Natural killer cell (primary cell): Measurements from ENCODE around the gene STAG1. TPM values are rescaled to one million over a fixed set of nuclear protein-coding genes. Genes with fewer than 3 reads are reported as not detected.
A peak's percentile ranks its signal among the peaks of the same experiment; 100 is the strongest.

ENCODE experiments used
- ATAC-seq, 3 donors: fragments of 150-1000 bp in 2 of 3; fragments of 200-7000 bp in 1 of 3; cut with Tn5 transposase; 1 replicate in 1 of 3; 2 replicates in 2 of 3; pipeline ENCODE4 v1.10.0; 2021; ENCODE audit warnings: mild to moderate bottlenecking in 2 of 3, moderate library complexity in 2 of 3
- DNase-seq, 2 donors: peaks; one replicate each; pipeline versions ENCODE4 v3.0.0 to v3.0.0-alpha.2; 2013 to 2021; ENCODE audit warnings: mixed read lengths in 1 of 2
- H3K27ac ChIP-seq: one replicate; pipeline ENCODE4 v1.5.1; 2013; ENCODE audit warnings: mild to moderate bottlenecking, low read length
- H3K27me3 ChIP-seq: one replicate; pipeline ENCODE4 v1.6.1; 2013; ENCODE audit warnings: low read length; ENCODE audit not compliant: control insufficient read depth, insufficient read depth
- H3K36me3 ChIP-seq: one replicate; pipeline ENCODE4 v1.6.1; 2013; ENCODE audit warnings: low read length; ENCODE audit not compliant: control insufficient read depth, insufficient read depth
- H3K4me1 ChIP-seq: one replicate; pipeline ENCODE4 v1.6.1; 2013; ENCODE audit warnings: low read length; ENCODE audit not compliant: control insufficient read depth, insufficient read depth
- H3K4me3 ChIP-seq: one replicate; pipeline ENCODE4 v1.5.1; 2013; ENCODE audit warnings: low read length
- H3K9me3 ChIP-seq: one replicate; pipeline ENCODE4 v1.6.1; 2013; ENCODE audit warnings: low read length; ENCODE audit not compliant: control insufficient read depth, insufficient read depth
- H3K27ac Mint-ChIP-seq, 2 donors: one replicate each; pipeline ENCODE4 v1.8.0; 2022; ENCODE audit warnings: mild to moderate bottlenecking in 2 of 2, mixed read lengths in 2 of 2, moderate library complexity in 1 of 2
- H3K27me3 Mint-ChIP-seq, 2 donors: one replicate each; pipeline ENCODE4 v1.8.0; 2022; ENCODE audit warnings: low read depth in 2 of 2, mixed read lengths in 2 of 2
- H3K36me3 Mint-ChIP-seq: one replicate; pipeline ENCODE4 v1.8.0; 2022; ENCODE audit warnings: mixed read lengths
- H3K4me1 Mint-ChIP-seq, 2 donors: one replicate each; pipeline ENCODE4 v1.8.0; 2022; ENCODE audit warnings: mixed read lengths in 2 of 2
- H3K4me3 Mint-ChIP-seq: one replicate; pipeline ENCODE4 v1.8.0; 2022; ENCODE audit warnings: mild to moderate bottlenecking, moderate library complexity, mixed read lengths
- H3K9me3 Mint-ChIP-seq, 2 donors: one replicate each; pipeline ENCODE4 v1.8.0; 2022; ENCODE audit warnings: mixed read lengths in 2 of 2
- WGBS: methylation state at CpG from one replicate; pipeline ENCODE4 v1.1.7; 2013; ENCODE audit warnings: missing lambda C conversion rate; ENCODE audit not compliant: insufficient coverage; 5-methylcytosine and 5-hydroxymethylcytosine counted together
- intact Hi-C: fragments of 100-400 bp; cut with micrococcal nuclease; formaldehyde crosslinking; loops from one replicate; pipeline ENCODE4 v1.14.2; 2022
- total RNA-seq, 4 donors: library from RNA; stranded (reverse); fragments of 120-200 nt in 1 of 4; gene quantifications; one replicate each; pipeline versions ENCODE4 v1.2.3 to v1.2.4, GENCODE V29; 2013 to 2022
- TF ChIP-seq, protein P1 (sequence below): fragments of 200-600 bp; IDR thresholded peaks from one replicate; pipeline ENCODE4 v1.8.0; 2022; ENCODE audit warnings: antibody characterized with exemption

STAG1 gene
- total RNA-seq, 3 donors from 2014 or later (not counting 1 experiment from before 2014, with no cell fraction given) = 55.1 to 66.2 (median 60.3) TPM

DNA sequence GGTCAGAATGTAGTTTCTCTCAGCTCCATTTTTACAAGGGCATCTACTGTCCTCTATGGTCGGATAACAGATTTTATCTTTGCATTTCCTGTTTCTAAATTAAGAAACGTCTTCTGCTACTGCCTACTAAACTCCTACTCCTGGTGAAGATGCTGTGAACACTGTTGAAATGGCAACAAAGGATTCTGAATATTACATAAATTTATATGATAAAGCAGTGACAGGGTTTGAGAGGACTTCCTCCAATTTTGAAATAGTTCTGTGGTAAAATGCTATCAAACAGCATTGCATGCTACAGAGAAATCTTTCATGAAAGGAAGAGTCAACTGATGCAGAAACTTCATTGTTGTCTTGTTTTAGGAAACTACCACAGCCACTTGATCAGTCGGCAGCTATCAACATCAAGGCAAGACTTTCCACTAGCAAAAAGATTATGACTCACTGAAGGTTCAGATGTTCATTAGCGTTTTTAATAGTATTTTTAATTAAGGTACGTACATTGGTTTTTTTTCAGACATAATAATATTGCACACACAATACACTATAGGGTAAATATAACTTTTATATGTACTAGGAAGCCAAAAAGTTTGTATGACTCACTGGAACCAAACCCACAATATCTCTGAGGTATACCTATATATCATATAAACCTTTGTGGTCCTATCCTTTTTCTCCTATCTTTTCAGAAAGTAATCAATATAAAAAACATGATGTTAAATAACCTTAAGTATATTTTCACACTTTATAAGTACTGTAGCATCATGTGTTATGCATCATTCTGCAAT is 156.1 kb downstream of the STAG1 start:
- Mint-ChIP-seq H3K27me3 (no peaks in the 10 kb centered on the region), H3K36me3 (no peaks in the 10 kb centered on the region), H3K4me3 (peak overlapping the region; percentile 18), H3K4me1 (peaks cover 44 to 45% of the 10 kb centered on the region in 2 donors), H3K27ac (peak overlapping the region; percentile 50 to 73), H3K9me3 (no peaks in the 10 kb centered on the region)
- ATAC-seq (peak; percentile 52 to 65 (median 62)), DNase-seq (peak in 1 of 2 donors; percentile 17)
- H3K27ac ChIP-seq = peak overlapping the region; percentile 52
- TF ChIP-seq, protein P1, sequence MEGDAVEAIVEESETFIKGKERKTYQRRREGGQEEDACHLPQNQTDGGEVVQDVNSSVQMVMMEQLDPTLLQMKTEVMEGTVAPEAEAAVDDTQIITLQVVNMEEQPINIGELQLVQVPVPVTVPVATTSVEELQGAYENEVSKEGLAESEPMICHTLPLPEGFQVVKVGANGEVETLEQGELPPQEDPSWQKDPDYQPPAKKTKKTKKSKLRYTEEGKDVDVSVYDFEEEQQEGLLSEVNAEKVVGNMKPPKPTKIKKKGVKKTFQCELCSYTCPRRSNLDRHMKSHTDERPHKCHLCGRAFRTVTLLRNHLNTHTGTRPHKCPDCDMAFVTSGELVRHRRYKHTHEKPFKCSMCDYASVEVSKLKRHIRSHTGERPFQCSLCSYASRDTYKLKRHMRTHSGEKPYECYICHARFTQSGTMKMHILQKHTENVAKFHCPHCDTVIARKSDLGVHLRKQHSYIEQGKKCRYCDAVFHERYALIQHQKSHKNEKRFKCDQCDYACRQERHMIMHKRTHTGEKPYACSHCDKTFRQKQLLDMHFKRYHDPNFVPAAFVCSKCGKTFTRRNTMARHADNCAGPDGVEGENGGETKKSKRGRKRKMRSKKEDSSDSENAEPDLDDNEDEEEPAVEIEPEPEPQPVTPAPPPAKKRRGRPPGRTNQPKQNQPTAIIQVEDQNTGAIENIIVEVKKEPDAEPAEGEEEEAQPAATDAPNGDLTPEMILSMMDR = no peak
- peaks cover 5% of the 10 kb centered on the region for H3K4me1 ChIP-seq
- 0% methylated on average over 2 of the region's 5 CpGs for WGBS
- no peaks in the 10 kb centered on the region for H3K36me3 ChIP-seq
- intact Hi-C loops = no loop called here
- no peaks in the 10 kb centered on the region for H3K27me3 ChIP-seq
- H3K9me3 ChIP-seq = no peaks in the 10 kb centered on the region
- H3K4me3 ChIP-seq = no peak overlapping the region

- intact Hi-C loops = no loop called here
- ATAC-seq = no peak
- no peaks in the 10 kb centered on the region for H3K27me3 Mint-ChIP-seq
- no peak overlapping the region for H3K4me3 Mint-ChIP-seq
- peaks cover 2 to 17% of the 10 kb centered on the region in 2 donors for H3K4me1 Mint-ChIP-seq
- no peaks in the 10 kb centered on the region for H3K4me1 ChIP-seq
- H3K36me3 Mint-ChIP-seq = no peaks in the 10 kb centered on the region
- TF ChIP-seq, protein P1 = no peak
- peaks cover 8% of the 10 kb centered on the region for H3K36me3 ChIP-seq
- H3K9me3 Mint-ChIP-seq = no peaks in the 10 kb centered on the region
- no peak for DNase-seq
- H3K27ac Mint-ChIP-seq = no peak overlapping the region
- no peak overlapping the region for H3K27ac ChIP-seq
- H3K27me3 ChIP-seq = no peaks in the 10 kb centered on the region
- H3K9me3 ChIP-seq = no peaks in the 10 kb centered on the region
- no peak overlapping the region for H3K4me3 ChIP-seq
Observed at GRCh38 chr3:136586580-136586979, 165.6 kb downstream of the STAG1 start.

DNA sequence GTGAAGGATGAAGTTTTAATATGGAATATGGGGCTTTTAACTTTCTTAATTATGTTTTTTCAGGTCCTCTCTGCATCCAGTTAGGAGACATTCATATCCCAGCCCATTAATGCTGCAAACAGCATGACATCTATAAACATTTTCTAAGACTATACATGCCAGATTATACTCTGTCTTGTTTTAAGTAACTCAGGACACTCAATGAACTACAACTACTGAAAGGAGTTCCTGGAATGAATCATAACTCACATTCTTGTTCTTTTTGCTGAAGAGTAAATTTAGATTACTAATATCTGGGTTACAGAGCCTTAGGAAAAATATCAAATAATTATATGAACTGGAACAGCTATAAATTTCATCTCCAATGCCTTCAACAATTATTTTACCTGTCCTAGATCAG is 167.4 kb downstream of the STAG1 start:
- Histone ChIP-seq H3K4me1 (no peaks in the 10 kb centered on the region), H3K9me3 (no peaks in the 10 kb centered on the region), H3K36me3 (peaks cover 8% of the 10 kb centered on the region), H3K27me3 (no peaks in the 10 kb centered on the region), H3K4me3 (no peak overlapping the region), H3K27ac (no peak overlapping the region)
- H3K27me3 Mint-ChIP-seq = no peaks in the 10 kb centered on the region
- no peaks in the 10 kb centered on the region for H3K36me3 Mint-ChIP-seq
- DNase-seq (no peak), ATAC-seq (no peak)
- no peak overlapping the region for H3K4me3 Mint-ChIP-seq
- peaks cover 0 to 13% of the 10 kb centered on the region in 2 donors for H3K4me1 Mint-ChIP-seq
- intact Hi-C loops = no loop called here
- TF ChIP-seq, protein P1 = no peak
- peak overlapping the region in 1 of 2 donors; percentile 43 for H3K27ac Mint-ChIP-seq
- no peaks in the 10 kb centered on the region for H3K9me3 Mint-ChIP-seq

- Mint-ChIP-seq H3K36me3 (no peaks in the 10 kb centered on the region), H3K4me1 (peaks cover 6 to 19% of the 10 kb centered on the region in 2 donors), H3K4me3 (no peak overlapping the region), H3K27me3 (no peaks in the 10 kb centered on the region), H3K27ac (peak overlapping the region; percentile 3 to 43), H3K9me3 (no peaks in the 10 kb centered on the region)
- Histone ChIP-seq H3K4me3 (no peak overlapping the region), H3K27ac (no peak overlapping the region), H3K36me3 (peaks cover 8% of the 10 kb centered on the region), H3K9me3 (no peaks in the 10 kb centered on the region), H3K4me1 (no peaks in the 10 kb centered on the region), H3K27me3 (no peaks in the 10 kb centered on the region)
- TF ChIP-seq, protein P1 = no peak
- WGBS = 97% methylated on average over 1 of the region's 2 CpGs
- intact Hi-C loops = no loop called here
- DNase-seq = no peak
- ATAC-seq = no peak
Observed at GRCh38 chr3:136583823-136584222, 168.4 kb downstream of the STAG1 start.
